Cardiac muscle cell (in vitro differentiated cells and primary cell): ENCODE results near the gene EFNA3. TPM values are rescaled to one million over a fixed set of nuclear protein-coding genes. Genes with fewer than 3 reads are reported as not detected.

Experiments
- DNase-seq, 2 donors: peaks; one replicate each; pipeline versions ENCODE4 v3.0.0 to v3.0.0-alpha.2; 2010 to 2017; ENCODE audit warnings: low read depth in 1 of 2, low spot score in 1 of 2
- H3K27ac ChIP-seq: fragments of 200-600 bp; sonication (generic); 2 replicates; pipeline ENCODE4 v1.5.1; 2016
- H3K27me3 ChIP-seq: fragments of 200-600 bp; sonication (generic); 2 replicates; pipeline ENCODE4 v1.6.0; 2016; ENCODE audit warnings: control low read depth
- H3K36me3 ChIP-seq: fragments of 200-600 bp; sonication (generic); 2 replicates; pipeline ENCODE4 v1.5.1; 2016; ENCODE audit warnings: control low read depth
- H3K4me1 ChIP-seq: fragments of 200-600 bp; sonication (generic); 2 replicates; pipeline ENCODE4 v1.8.1; 2017; ENCODE audit warnings: low read depth, mild to moderate bottlenecking, mixed run types
- H3K4me3 ChIP-seq: fragments of 200-600 bp; sonication (generic); 2 replicates; pipeline ENCODE4 v1.5.1; 2016; ENCODE audit warnings: mild to moderate bottlenecking
- H3K9me3 ChIP-seq: fragments of 200-600 bp; sonication (generic); 2 replicates; pipeline ENCODE4 v1.5.1; 2017; ENCODE audit warnings: low read depth, mild to moderate bottlenecking, control low read depth
- polyA plus RNA-seq: library from polyadenylated mRNA; unstranded; fragments of >200 nt; fragmentation: Nextera tagmentation; extraction: Ambion mirVana; gene quantifications from 2 replicates; pipeline ENCODE4 v1.2.1, GENCODE V29; 2016
- total RNA-seq: library from RNA; depleted of rRNA; stranded (reverse); fragments of >200 nt; gene quantifications from 2 replicates; pipeline ENCODE4 v1.2.3, GENCODE V29; 2016
- TF ChIP-seq, protein P1 (sequence below): IDR thresholded peaks from 2 replicates; pipeline ENCODE4 v1.5.1; 2012; ENCODE audit warnings: low read depth, mild to moderate bottlenecking, low read length

The EFNA3 gene
- total and polyA plus RNA-seq, 2 experiments from 2014 or later: 26.3 to 43.0 TPM

DNA sequence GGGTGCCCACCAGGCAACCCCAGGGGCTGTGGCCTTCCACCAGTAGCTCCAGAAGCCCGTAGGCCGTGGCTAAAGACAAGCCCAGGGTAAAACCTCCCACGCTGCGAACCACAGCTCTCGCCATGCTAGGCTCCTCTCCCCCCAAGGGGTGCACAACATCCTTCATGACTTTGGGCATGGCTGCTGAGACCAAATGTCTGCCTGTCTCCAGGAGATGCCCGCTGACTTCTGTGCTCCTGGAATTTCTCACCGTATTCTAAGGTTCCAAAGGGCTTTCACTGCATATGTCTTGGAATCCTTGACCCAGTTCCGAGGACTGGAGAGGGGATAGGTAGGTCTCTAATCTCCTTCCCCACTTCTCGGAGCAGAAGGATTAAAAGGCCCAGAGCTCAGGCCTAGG, 45.1 kb upstream of the EFNA3 start, which contains the start of the genes DCST1 and DCST2:
Gene DCST1 (plus strand): TSS at position 301 of the 400 bp plus-strand sequence. CDS start 213 bp downstream, outside the sequence.
Gene DCST2 (minus strand): TSS at position 258 of the 400 bp plus-strand sequence. CDS start 80 bp downstream, at position 178.
- Histone ChIP-seq H3K36me3 (no peaks in the 10 kb centered on the region), H3K4me1 (no peaks in the 10 kb centered on the region), H3K27ac (no peak within 1 kb of the TSS), H3K9me3 (no peaks in the 10 kb centered on the region), H3K4me3 (no peak within 1 kb of the TSS), H3K27me3 (no peaks in the 10 kb centered on the region)
- DNase-seq: no peak
- TF ChIP-seq, protein P1, sequence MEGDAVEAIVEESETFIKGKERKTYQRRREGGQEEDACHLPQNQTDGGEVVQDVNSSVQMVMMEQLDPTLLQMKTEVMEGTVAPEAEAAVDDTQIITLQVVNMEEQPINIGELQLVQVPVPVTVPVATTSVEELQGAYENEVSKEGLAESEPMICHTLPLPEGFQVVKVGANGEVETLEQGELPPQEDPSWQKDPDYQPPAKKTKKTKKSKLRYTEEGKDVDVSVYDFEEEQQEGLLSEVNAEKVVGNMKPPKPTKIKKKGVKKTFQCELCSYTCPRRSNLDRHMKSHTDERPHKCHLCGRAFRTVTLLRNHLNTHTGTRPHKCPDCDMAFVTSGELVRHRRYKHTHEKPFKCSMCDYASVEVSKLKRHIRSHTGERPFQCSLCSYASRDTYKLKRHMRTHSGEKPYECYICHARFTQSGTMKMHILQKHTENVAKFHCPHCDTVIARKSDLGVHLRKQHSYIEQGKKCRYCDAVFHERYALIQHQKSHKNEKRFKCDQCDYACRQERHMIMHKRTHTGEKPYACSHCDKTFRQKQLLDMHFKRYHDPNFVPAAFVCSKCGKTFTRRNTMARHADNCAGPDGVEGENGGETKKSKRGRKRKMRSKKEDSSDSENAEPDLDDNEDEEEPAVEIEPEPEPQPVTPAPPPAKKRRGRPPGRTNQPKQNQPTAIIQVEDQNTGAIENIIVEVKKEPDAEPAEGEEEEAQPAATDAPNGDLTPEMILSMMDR: no peak

DNA sequence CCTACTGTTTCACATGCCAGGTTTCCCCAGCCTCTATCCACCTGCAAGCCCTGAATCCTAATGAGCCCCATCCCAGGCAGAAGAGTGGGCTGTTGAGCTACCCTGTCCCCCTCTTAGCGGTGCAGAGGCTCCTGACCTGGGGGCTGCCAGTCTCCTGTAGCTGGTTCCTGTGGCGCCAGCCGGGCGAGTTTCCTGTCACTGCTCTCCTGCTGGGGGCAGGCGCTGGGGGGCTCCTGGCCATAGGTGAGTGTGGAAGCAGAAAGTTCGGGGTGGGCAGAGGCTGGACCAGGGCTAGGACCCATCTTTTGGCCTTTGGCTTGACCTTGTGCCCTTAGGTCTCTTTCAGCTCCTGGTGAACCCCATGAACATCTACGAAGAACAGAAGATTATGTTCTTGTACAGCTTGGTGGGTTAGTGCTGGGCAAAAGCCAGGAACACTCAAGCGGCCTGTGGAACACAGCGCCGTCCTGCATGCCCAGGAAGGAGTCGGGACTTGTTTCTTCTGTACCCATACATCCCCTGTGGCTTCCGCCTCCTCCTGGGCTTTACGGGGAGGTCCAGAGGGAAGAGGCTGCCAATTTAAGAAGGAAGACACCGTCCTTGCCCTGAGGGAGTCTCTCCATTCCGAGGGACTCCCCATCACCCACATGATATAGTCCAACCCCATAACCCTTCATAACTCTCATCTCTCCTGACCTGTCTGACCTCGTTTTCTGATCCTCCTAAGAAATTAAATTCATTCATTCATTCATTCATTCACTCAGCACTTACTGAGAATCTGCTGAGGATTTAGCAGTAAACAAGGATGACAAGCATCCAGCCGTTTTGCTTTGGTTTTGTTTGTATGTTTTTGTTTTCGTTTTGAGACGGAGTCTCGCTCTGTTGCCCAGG, 44.1 kb upstream of the EFNA3 start:
- Histone ChIP-seq H3K36me3 (no peaks in the 10 kb centered on the region), H3K27me3 (no peaks in the 10 kb centered on the region), H3K9me3 (no peaks in the 10 kb centered on the region), H3K4me1 (no peaks in the 10 kb centered on the region), H3K4me3 (no peak overlapping the region), H3K27ac (no peak overlapping the region)
- DNase-seq: no peak
- TF ChIP-seq, protein P1: no peak

DNA sequence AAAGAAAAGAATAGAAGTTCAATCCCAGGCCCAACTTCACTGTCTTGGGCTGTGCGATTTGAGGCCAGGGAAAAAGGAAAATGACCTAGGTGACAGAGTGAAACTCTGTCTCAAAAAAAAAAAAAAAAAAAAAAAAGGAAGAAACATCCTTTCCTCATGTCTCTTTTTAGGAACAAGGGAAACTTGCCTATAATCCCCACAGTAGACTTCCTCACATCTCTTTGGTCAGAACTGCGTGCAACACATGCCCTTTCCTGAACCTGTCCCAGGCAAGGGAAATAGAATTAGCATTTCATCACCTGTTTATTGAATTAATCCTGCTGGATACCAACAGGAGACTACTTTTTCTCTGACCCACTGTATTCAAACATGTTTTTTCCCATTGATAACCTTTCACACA, 42.7 kb upstream of the EFNA3 start:
- DNase-seq: no peak
- Histone ChIP-seq H3K27me3 (no peaks in the 10 kb centered on the region), H3K9me3 (no peaks in the 10 kb centered on the region), H3K4me1 (no peaks in the 10 kb centered on the region), H3K36me3 (no peaks in the 10 kb centered on the region), H3K27ac (no peak overlapping the region), H3K4me3 (no peak overlapping the region)
- TF ChIP-seq, protein P1: no peak

DNA sequence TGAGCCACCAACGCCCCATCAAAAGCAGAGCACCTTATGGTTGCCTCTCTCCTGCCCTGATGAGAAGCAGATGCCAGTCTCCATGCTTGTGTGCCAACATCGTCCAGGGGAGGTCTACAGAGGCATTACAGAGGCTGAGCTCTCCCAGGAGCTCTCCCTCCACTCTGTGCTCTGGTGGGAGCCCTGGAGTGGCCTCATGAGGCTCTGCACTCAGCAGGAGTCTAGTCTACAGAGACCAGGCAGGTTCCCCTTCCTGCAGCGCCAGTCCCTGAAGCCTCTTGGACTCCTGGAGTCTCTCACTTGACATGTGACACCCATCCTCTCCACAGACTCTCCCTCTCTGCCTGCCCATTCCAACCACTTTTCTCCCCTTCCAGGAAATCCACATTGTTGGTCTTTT, 41.6 kb upstream of the EFNA3 start:
- Histone ChIP-seq H3K27me3 (no peaks in the 10 kb centered on the region), H3K9me3 (no peaks in the 10 kb centered on the region), H3K4me1 (no peaks in the 10 kb centered on the region), H3K27ac (no peak overlapping the region), H3K36me3 (no peaks in the 10 kb centered on the region), H3K4me3 (no peak overlapping the region)
- TF ChIP-seq, protein P1: no peak
- no peak for DNase-seq

DNA sequence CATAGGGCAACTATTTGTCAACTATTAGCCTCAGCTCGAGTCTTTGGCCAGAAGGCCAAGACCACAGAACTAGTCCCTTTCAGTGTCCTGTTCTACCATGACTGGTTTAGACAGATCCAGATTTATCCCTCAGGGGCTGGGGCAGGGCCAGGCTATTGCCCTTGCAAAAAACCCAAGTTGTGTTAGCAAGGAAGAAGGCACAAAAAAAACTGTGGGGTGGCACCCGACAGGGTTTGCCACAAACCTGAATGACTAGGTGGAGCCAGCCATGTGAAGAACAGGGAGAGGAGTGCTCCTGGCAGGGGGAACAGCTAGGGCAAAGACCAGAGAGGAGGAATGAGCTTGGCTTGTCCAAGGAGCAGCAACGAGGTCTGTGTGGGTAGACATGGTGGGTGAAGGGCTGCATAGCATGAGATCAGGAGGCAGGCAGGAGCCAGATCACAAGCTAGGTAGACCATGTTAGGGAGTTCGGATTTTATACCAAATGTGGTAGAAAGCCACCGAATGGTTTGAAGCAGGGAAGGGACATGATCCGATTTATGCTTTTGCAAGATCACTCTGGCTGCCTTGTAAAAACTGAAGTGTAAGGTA, 40.7 kb upstream of the EFNA3 start:
- no peaks in the 10 kb centered on the region for H3K36me3 ChIP-seq
- no peaks in the 10 kb centered on the region for H3K27me3 ChIP-seq
- no peaks in the 10 kb centered on the region for H3K4me1 ChIP-seq
- no peaks in the 10 kb centered on the region for H3K9me3 ChIP-seq
- no peak overlapping the region for H3K27ac ChIP-seq
- TF ChIP-seq, protein P1: no peak
- no peak overlapping the region for H3K4me3 ChIP-seq
- DNase-seq: no peak
